HepG2 (cell line): ENCODE results near the gene TEX19. TPM values are rescaled to one million over a fixed set of nuclear protein-coding genes. Genes with fewer than 3 reads are reported as not detected.
A peak's percentile ranks its signal among the peaks of the same experiment; 100 is the strongest.

ENCODE experiments used
- ADNP ChIP-seq: sonication (generic); formaldehyde crosslinking; IDR thresholded peaks from 2 replicates; pipeline ENCODE4 v1.4.0; 2020; ENCODE audit warnings: missing genetic modification reagents
- ARID5B ChIP-seq: IDR thresholded peaks from 2 replicates; pipeline ENCODE4 v1.4.0; 2020; ENCODE audit warnings: mild to moderate bottlenecking, missing genetic modification reagents
- HINFP ChIP-seq: sonication (generic); formaldehyde crosslinking; IDR thresholded peaks from 2 replicates; pipeline ENCODE4 v1.4.0; 2020; ENCODE audit warnings: low read depth, mild to moderate bottlenecking, missing genetic modification reagents
- HNRNPLL ChIP-seq: fragments of 200-400 bp; formaldehyde crosslinking; IDR thresholded peaks from 2 replicates; pipeline ENCODE4 v1.6.1; 2017; ENCODE audit warnings: mild to moderate bottlenecking, low read depth, low read length; ENCODE audit not compliant: poor library complexity, severe bottlenecking
- MATR3 ChIP-seq: sonication (generic); formaldehyde crosslinking; IDR thresholded peaks from 2 replicates; pipeline ENCODE4 v1.4.0; 2020; ENCODE audit warnings: missing genetic modification reagents
- PHF21A ChIP-seq: sonication (generic); formaldehyde crosslinking; IDR thresholded peaks from 2 replicates; pipeline ENCODE4 v1.5.0; 2020; ENCODE audit warnings: mild to moderate bottlenecking, missing genetic modification reagents
- SNAI1 ChIP-seq: sonication (generic); formaldehyde crosslinking; IDR thresholded peaks from 2 replicates; pipeline ENCODE4 v1.5.0; 2020; ENCODE audit warnings: mild to moderate bottlenecking, missing genetic modification reagents, borderline replicate concordance
- SOX5 ChIP-seq: IDR thresholded peaks from 2 replicates; pipeline ENCODE4 v1.6.1; 2016; ENCODE audit warnings: borderline replicate concordance
- SPEN ChIP-seq: sonication (generic); formaldehyde crosslinking; IDR thresholded peaks from 2 replicates; pipeline ENCODE4 v1.5.1; 2020; ENCODE audit warnings: low read depth, mild to moderate bottlenecking, missing genetic modification reagents
- TFDP2 ChIP-seq: sonication (generic); formaldehyde crosslinking; IDR thresholded peaks from 2 replicates; pipeline ENCODE4 v1.4.0; 2020; ENCODE audit warnings: missing genetic modification reagents
- ZHX1 ChIP-seq: sonication (generic); formaldehyde crosslinking; IDR thresholded peaks from 2 replicates; pipeline ENCODE4 v1.8.1; 2022; ENCODE audit warnings: low read depth, mild to moderate bottlenecking, missing genetic modification reagents
- ZNF296 ChIP-seq: sonication (generic); formaldehyde crosslinking; conservative IDR thresholded peaks from 2 replicates; pipeline ENCODE4 v1.5.0; 2020; ENCODE audit warnings: mild to moderate bottlenecking, missing genetic modification reagents
- ZNF430 ChIP-seq: sonication (generic); formaldehyde crosslinking; IDR thresholded peaks from 2 replicates; pipeline ENCODE4 v1.9.0; 2021; ENCODE audit warnings: mild to moderate bottlenecking, missing genetic modification reagents
- ZNF451 ChIP-seq: sonication (generic); formaldehyde crosslinking; IDR thresholded peaks from 2 replicates; pipeline ENCODE4 v1.5.0; 2020; ENCODE audit warnings: mild to moderate bottlenecking, missing genetic modification reagents
- ZNF784 ChIP-seq: sonication (generic); formaldehyde crosslinking; IDR thresholded peaks from 2 replicates; pipeline ENCODE4 v1.5.1; 2020; ENCODE audit warnings: missing genetic modification reagents, mild to moderate bottlenecking, borderline replicate concordance
- polyA plus RNA-seq, 8 experiments: library from polyadenylated mRNA; depleted of rRNA in 3 of 8; stranded (reverse) in 7 of 8; unstranded in 1 of 8; fragments of >200 nt; fragmentation: Illumina TruSeq in 4 of 8; extraction: Trizol in 4 of 8; gene quantifications; 2 replicates each; pipeline versions ENCODE4 v1.2.1 to v1.2.3, GENCODE V29; 2011 to 2016; ENCODE audit warnings: low read depth in 4 of 8, missing spikeins in 1 of 8, mixed read lengths in 1 of 8; ENCODE audit not compliant: insufficient read depth in 1 of 8
- total RNA-seq, 5 experiments: library from RNA; depleted of rRNA; stranded (reverse); fragments of >200 nt; fragmentation: Illumina TruSeq; extraction: Trizol; gene quantifications; 2 replicates each; pipeline ENCODE4 v1.2.3, GENCODE V29; 2016; ENCODE audit warnings: low read depth in 1 of 5

TEX19 gene
- total and polyA plus RNA-seq, 2 of the 13 experiments (the other 11 are each of a cell fraction or from before 2014, with no cell fraction given): 1.3 to 6.0 TPM

GRCh38 chr17:82384730-82385481 lies 25.9 kb downstream of the TEX19 start (continued):
- TF ChIP-seq ZNF451 (CRISPR knock-in tag) (0 out of 2 replicates have a peak, but pooled peaks have one; percentile 46), SOX5 (CRISPR knock-in tag) (peak; percentile 55; the same call in 1 of the 2 replicates), MATR3 (no peak), ZHX1 (CRISPR knock-in tag) (0 out of 2 replicates have a peak, but pooled peaks have one; percentile 40), SNAI1 (CRISPR knock-in tag) (no peak), ZNF784 (CRISPR knock-in tag) (no peak), ARID5B (CRISPR knock-in tag) (peak; percentile 74), TFDP2 (CRISPR knock-in tag) (peak; percentile 26; the same call in 1 of the 2 replicates), HINFP (peak; percentile 64; the same call in 1 of the 2 replicates), ZNF430 (CRISPR knock-in tag) (no peak; the same call in 1 of the 2 replicates), HNRNPLL (peak; percentile 50), ZNF296 (CRISPR knock-in tag) (no peak; the same call in 1 of the 2 replicates), SPEN (CRISPR knock-in tag) (peak; percentile 76; the same call in 1 of the 2 replicates), PHF21A (peak; percentile 66), ADNP (CRISPR knock-in tag) (no peak)
